Astrocyte of the cerebellum (primary cell): Measurements from ENCODE around the gene FAM83B.

Experiments
- DNase-seq: peaks from one replicate; pipeline ENCODE4 v3.0.0-alpha.2; 2011; ENCODE audit warnings: low read depth
- H3K4me3 ChIP-seq: 2 replicates; pipeline ENCODE4 v1.5.1; 2011; ENCODE audit warnings: mild to moderate bottlenecking, low read depth, low read length, moderate library complexity
- in situ Hi-C: cut with HindIII; loops from 2 replicates; pipeline ENCODE4 v1.10.0; 2017; ENCODE audit warnings: low sequenced_read_pairs
- TF ChIP-seq, protein P1 (sequence below): IDR thresholded peaks from 2 replicates; pipeline ENCODE4 v1.5.1; 2012; ENCODE audit warnings: low read length, low read depth, moderate library complexity, mild to moderate bottlenecking; ENCODE audit errors: missing control alignments

Gene FAM83B

DNA sequence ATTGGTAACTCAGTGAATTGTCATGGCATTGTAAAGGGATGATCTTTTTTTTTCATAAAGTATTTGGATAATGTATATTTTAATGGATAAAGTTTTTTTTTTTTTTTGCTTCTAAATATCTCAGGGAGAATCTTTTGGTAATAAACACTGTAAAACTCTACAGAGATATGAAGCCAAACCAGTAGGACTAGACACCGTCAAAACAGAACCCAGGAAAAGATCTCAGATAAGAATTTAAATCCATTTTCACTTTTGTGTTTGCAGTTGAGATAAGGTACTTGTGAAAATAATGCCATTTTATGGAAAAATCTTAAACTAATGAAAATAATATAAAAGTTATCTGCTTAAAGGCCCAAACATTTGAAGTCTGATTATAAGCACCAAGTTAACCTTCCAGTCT lies 27.0 kb downstream of the FAM83B start:
- in situ Hi-C loops, result no loop called here
- DNase-seq, result no peak
- TF ChIP-seq, protein P1, sequence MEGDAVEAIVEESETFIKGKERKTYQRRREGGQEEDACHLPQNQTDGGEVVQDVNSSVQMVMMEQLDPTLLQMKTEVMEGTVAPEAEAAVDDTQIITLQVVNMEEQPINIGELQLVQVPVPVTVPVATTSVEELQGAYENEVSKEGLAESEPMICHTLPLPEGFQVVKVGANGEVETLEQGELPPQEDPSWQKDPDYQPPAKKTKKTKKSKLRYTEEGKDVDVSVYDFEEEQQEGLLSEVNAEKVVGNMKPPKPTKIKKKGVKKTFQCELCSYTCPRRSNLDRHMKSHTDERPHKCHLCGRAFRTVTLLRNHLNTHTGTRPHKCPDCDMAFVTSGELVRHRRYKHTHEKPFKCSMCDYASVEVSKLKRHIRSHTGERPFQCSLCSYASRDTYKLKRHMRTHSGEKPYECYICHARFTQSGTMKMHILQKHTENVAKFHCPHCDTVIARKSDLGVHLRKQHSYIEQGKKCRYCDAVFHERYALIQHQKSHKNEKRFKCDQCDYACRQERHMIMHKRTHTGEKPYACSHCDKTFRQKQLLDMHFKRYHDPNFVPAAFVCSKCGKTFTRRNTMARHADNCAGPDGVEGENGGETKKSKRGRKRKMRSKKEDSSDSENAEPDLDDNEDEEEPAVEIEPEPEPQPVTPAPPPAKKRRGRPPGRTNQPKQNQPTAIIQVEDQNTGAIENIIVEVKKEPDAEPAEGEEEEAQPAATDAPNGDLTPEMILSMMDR, result no peak
- H3K4me3 ChIP-seq, result no peak overlapping the region

DNA sequence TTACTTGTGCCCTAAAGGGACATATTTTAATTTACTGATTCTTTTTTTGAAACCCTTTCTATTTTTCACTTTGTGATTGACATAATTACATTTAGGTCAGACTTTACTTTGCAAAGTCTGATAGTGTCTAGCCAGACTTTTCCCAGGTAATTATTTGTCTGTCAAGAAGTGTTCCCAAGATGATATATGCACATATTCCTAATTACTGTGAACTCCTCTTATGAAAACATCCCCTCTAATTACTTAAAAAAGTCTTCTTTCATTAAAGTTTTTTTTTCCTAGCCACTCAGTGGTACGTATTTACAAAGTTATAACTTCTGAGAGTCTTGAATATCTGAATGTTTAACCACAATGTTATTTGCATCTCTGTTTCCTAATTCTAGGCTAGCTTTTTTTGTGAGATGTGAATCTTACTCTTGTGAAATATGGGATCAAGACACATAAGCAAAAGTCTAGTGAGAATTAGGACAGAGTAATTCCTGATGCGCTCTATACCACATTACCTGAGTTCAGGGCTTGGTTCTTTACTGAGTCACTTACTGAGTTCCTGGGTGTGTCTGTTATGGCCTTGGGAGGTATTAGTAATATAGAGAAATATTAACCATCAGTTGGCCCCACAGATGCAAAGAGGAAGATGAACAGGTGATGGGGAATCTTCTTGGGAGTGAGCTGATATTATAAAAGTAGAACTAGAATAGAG lies 27.9 kb downstream of the FAM83B start:
- in situ Hi-C loops, result no loop called here
- TF ChIP-seq, protein P1, result no peak
- H3K4me3 ChIP-seq, result no peak overlapping the region
- no peak for DNase-seq

DNA sequence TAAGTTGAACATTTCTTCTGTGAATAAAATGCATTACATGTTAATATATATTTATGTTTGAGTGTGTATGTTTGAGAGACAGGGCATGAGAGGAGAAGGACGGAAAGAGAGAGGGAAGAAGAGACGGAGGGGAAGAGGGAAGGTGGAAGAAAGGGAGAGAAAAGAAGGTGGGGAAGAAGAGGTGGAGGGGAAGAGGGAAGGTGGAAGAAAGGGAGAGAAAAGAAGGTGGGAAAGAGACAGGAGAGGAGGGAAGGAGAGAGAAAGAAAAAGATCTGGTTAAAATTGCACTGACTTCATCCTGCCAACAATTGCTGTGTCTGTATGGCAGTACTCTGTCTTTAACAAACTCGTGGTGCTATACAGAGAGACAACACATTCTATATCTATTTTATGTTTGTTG lies 29.0 kb downstream of the FAM83B start:
- in situ Hi-C loops, result no loop called here
- no peak for DNase-seq
- H3K4me3 ChIP-seq, result no peak overlapping the region
- TF ChIP-seq, protein P1, result no peak

DNA sequence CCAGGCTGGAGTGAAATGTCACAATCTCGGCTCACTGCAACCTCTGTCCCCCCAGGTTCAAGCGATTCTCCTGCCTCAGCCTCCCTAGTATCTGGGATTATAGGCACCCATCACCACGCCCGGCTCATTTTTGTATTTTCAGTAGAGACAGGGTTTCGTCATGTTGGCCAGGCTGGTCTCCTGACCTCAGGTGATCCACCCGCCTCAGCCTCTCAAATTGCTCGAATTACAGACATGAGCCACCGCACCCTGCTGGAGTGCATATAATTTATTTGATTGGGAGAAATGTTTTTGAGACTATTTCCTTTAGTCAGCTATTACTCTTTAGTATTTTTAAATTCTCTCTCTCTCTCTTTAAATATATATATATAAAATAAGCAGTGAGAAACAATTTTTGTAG lies 29.8 kb downstream of the FAM83B start:
- TF ChIP-seq, protein P1, result no peak
- DNase-seq, result no peak
- H3K4me3 ChIP-seq, result no peak overlapping the region
- in situ Hi-C loops, result no loop called here

DNA sequence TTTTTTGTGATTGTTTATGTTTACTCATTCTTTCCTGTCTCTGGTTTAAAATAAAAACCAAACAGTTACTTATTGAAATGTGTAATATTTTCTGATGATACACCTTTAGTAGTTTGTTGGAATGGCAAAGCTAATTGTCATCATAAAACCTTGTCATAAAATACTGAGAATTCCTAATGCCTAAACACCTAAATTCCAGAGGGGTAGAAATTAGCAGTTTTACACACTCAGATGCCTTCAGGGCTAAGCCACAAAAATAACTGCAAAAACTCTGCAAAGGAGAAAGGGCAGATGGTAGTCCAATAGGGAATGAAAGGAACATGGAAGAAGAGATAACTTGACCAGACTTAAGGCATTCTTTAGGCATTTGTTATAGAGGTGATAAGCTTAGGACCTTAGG lies 30.3 kb downstream of the FAM83B start:
- in situ Hi-C loops, result no loop called here
- TF ChIP-seq, protein P1, result no peak
- no peak for DNase-seq
- H3K4me3 ChIP-seq, result no peak overlapping the region

DNA sequence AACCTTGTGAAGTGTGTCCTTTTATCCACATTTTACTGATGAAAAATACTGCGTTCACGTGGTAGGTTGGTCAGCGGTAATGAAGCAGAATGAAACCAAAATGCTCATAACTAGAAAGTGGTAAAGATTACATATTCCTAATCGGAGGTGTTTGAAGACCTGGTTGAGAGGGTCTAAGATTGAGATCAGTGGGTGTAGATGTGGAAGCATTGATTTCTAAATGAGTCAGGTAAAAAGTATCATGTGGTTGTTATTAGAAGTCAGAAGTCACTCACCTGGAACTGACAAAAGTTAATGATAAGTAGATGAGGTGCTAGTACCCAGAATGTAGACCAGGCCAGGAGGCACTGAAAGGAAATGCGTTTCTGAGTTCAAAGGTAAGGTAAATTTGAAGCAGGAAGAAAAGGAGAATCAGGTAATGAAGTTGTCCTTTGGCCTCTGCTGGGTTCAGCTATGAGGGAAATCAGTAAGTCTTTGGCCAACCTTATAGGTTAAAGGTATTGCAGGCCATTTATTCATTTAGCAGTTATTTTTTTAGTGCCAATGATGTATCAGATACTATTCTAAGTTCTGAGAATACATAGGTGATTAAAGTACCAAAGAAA lies 31.2 kb downstream of the FAM83B start:
- TF ChIP-seq, protein P1, result no peak
- H3K4me3 ChIP-seq, result no peak overlapping the region
- in situ Hi-C loops, result no loop called here
- no peak for DNase-seq
